Astrocyte (in vitro differentiated cells and primary cell): ENCODE results near the gene HABP4. TPM values are rescaled to one million over a fixed set of nuclear protein-coding genes. Genes with fewer than 3 reads are reported as not detected.

Source experiments
- DNase-seq: peaks from one replicate; pipeline ENCODE4 v3.0.0-alpha.2; 2010; ENCODE audit warnings: low read depth
- FAIRE-seq: peaks from 2 replicates; lab custom pipeline; 2011; peaks lifted over from hg19 to GRCh38; lab: Jason Lieb, UNC
- H2AFZ ChIP-seq: 2 replicates; pipeline ENCODE4 v1.6.0; 2012; ENCODE audit warnings: low read depth, low read length, inconsistent platforms
- H3K27ac ChIP-seq: 2 replicates; pipeline ENCODE4 v1.5.1; 2011; ENCODE audit warnings: low read depth, low read length, inconsistent platforms
- H3K27me3 ChIP-seq: 2 replicates; pipeline ENCODE4 v1.6.0; 2011; ENCODE audit warnings: low read length, inconsistent platforms; ENCODE audit not compliant: insufficient read depth
- H3K36me3 ChIP-seq: 2 replicates; pipeline ENCODE4 v1.5.1; 2011; ENCODE audit warnings: low read length, inconsistent platforms; ENCODE audit not compliant: insufficient read depth
- H3K4me1 ChIP-seq: 2 replicates; pipeline ENCODE4 v1.5.1; 2011; ENCODE audit warnings: low read length, inconsistent platforms; ENCODE audit not compliant: insufficient read depth
- H3K4me2 ChIP-seq: 2 replicates; pipeline ENCODE4 v1.6.0; 2012; ENCODE audit warnings: low read length, inconsistent platforms
- H3K4me3 ChIP-seq: 2 replicates; pipeline ENCODE4 v1.5.1; 2011; ENCODE audit warnings: low read depth, mild to moderate bottlenecking, low read length, inconsistent platforms; ENCODE audit not compliant: insufficient read depth
- H3K79me2 ChIP-seq: 2 replicates; pipeline ENCODE4 v1.6.0; 2012; ENCODE audit warnings: mild to moderate bottlenecking, low read length, inconsistent platforms; ENCODE audit not compliant: insufficient read depth
- H3K9ac ChIP-seq: 2 replicates; pipeline ENCODE4 v1.6.0; 2012; ENCODE audit warnings: mild to moderate bottlenecking, low read length, inconsistent platforms
- H3K9me3 ChIP-seq: 2 replicates; pipeline ENCODE4 v1.5.1; 2012; ENCODE audit warnings: low read depth, mild to moderate bottlenecking, low read length, inconsistent platforms; ENCODE audit not compliant: insufficient read depth
- H4K20me1 ChIP-seq: 2 replicates; pipeline ENCODE4 v1.6.0; 2012; ENCODE audit warnings: low read length, inconsistent platforms; ENCODE audit not compliant: insufficient read depth
- H3K27ac Mint-ChIP-seq: one replicate; pipeline ENCODE4 v1.8.0; 2021; ENCODE audit warnings: mild to moderate bottlenecking, mixed read lengths; ENCODE audit not compliant: unreplicated experiment
- H3K27me3 Mint-ChIP-seq: one replicate; pipeline ENCODE4 v1.8.0; 2021; ENCODE audit warnings: low read depth, mixed read lengths; ENCODE audit not compliant: unreplicated experiment
- H3K36me3 Mint-ChIP-seq: one replicate; pipeline ENCODE4 v1.8.0; 2021; ENCODE audit warnings: low read depth, mixed read lengths; ENCODE audit not compliant: unreplicated experiment
- H3K4me1 Mint-ChIP-seq: one replicate; pipeline ENCODE4 v1.8.0; 2021; ENCODE audit warnings: low read depth, mixed read lengths; ENCODE audit not compliant: unreplicated experiment
- H3K4me3 Mint-ChIP-seq: one replicate; pipeline ENCODE4 v1.8.0; 2021; ENCODE audit warnings: mild to moderate bottlenecking, moderate library complexity, mixed read lengths; ENCODE audit not compliant: unreplicated experiment
- H3K9me3 Mint-ChIP-seq: one replicate; pipeline ENCODE4 v1.8.0; 2021; ENCODE audit warnings: mild to moderate bottlenecking, mixed read lengths; ENCODE audit not compliant: unreplicated experiment
- CTCF ChIP-seq: IDR thresholded peaks from 2 replicates; pipeline ENCODE4 v1.5.1; 2011; ENCODE audit warnings: low read depth, mild to moderate bottlenecking, inconsistent platforms, low read length, moderate library complexity; ENCODE audit not compliant: insufficient read depth
- EZH2 ChIP-seq: IDR thresholded peaks from 2 replicates; pipeline ENCODE4 v1.6.1; 2012; ENCODE audit warnings: mild to moderate bottlenecking, low read length, inconsistent platforms; ENCODE audit not compliant: insufficient read depth
- total RNA-seq: library from RNA; stranded (reverse); gene quantifications from 2 replicates; pipeline ENCODE4 v1.2.1, GENCODE V29; 2021

Gene HABP4
- total RNA-seq, 1 donor from 2014 or later = 20.1 TPM

GRCh38 chr9:96442491-96442890 lies 7.5 kb upstream of the HABP4 start:
- Mint-ChIP-seq H3K9me3 (peaks cover 2% of the 10 kb centered on the region), H3K27me3 (no peaks in the 10 kb centered on the region), H3K27ac (no peak overlapping the region), H3K4me3 (no peak overlapping the region), H3K4me1 (peaks cover 4% of the 10 kb centered on the region), H3K36me3 (peaks cover 2% of the 10 kb centered on the region)
- no peak for TF ChIP-seq CTCF
- Histone ChIP-seq H3K27ac (no peak overlapping the region), H3K4me2 (no peak overlapping the region), H3K4me1 (no peaks in the 10 kb centered on the region), H3K9ac (no peak overlapping the region), H3K79me2 (no peaks in the 10 kb centered on the region), H4K20me1 (no peaks in the 10 kb centered on the region), H3K4me3 (no peak overlapping the region), H3K9me3 (no peaks in the 10 kb centered on the region), H2AFZ (no peak overlapping the region), H3K36me3 (no peaks in the 10 kb centered on the region), H3K27me3 (peaks cover 2% of the 10 kb centered on the region)
- FAIRE-seq (no peak), DNase-seq (no peak)

- Histone ChIP-seq H3K27me3 (peaks cover 2% of the 10 kb centered on the region), H3K4me1 (peaks cover 10% of the 10 kb centered on the region), H2AFZ (no peak overlapping the region), H4K20me1 (peaks cover 6% of the 10 kb centered on the region), H3K4me2 (no peak overlapping the region), H3K36me3 (no peaks in the 10 kb centered on the region), H3K79me2 (peaks cover 15% of the 10 kb centered on the region), H3K4me3 (no peak overlapping the region), H3K9me3 (no peaks in the 10 kb centered on the region), H3K9ac (no peak overlapping the region), H3K27ac (no peak overlapping the region)
- Mint-ChIP-seq H3K27ac (no peak overlapping the region), H3K9me3 (peaks cover 2% of the 10 kb centered on the region), H3K27me3 (no peaks in the 10 kb centered on the region), H3K4me3 (no peak overlapping the region), H3K4me1 (peaks cover 12% of the 10 kb centered on the region), H3K36me3 (peaks cover 2% of the 10 kb centered on the region)
- FAIRE-seq (no peak), DNase-seq (no peak)
- no peak for TF ChIP-seq EZH2
- no peak for TF ChIP-seq CTCF
Measured at GRCh38 chr9:96447406-96447805, 2.6 kb upstream of the HABP4 start.

GRCh38 chr9:96448546-96449170 lies 1.3 kb upstream of the HABP4 start:
- Histone ChIP-seq H3K79me2 (peaks cover 15% of the 10 kb centered on the region), H3K27me3 (peaks cover 2% of the 10 kb centered on the region), H3K9ac (no peak overlapping the region), H3K4me2 (no peak overlapping the region), H2AFZ (no peak overlapping the region), H4K20me1 (peaks cover 11% of the 10 kb centered on the region), H3K27ac (no peak overlapping the region), H3K36me3 (no peaks in the 10 kb centered on the region), H3K4me3 (no peak overlapping the region), H3K4me1 (peaks cover 10% of the 10 kb centered on the region), H3K9me3 (no peaks in the 10 kb centered on the region)
- FAIRE-seq (no peak), DNase-seq (no peak)
- peak overlapping the region; percentile 84 for H3K4me3 Mint-ChIP-seq
- no peak overlapping the region for H3K27ac Mint-ChIP-seq
- TF ChIP-seq CTCF = no peak
- TF ChIP-seq EZH2 = no peak
- no peaks in the 10 kb centered on the region for H3K27me3 Mint-ChIP-seq
- H3K4me1 Mint-ChIP-seq = peaks cover 12% of the 10 kb centered on the region
- peaks cover 2% of the 10 kb centered on the region for H3K9me3 Mint-ChIP-seq
- peaks cover 2% of the 10 kb centered on the region for H3K36me3 Mint-ChIP-seq
